Adrenal gland (tissue), 19 donors: ENCODE data around the gene CORO6. TPM values are rescaled to one million over a fixed set of nuclear protein-coding genes. Genes with fewer than 3 reads are reported as not detected.

ENCODE experiments used
- DNase-seq, 7 donors: peaks; one replicate each; pipeline ENCODE4 v3.0.0-alpha.2; 2019 to 2020
- H3K27ac ChIP-seq, 5 donors: fragments of 200-600 bp; sonication (generic) in 4 of 5; 1 replicate in 3 of 5; 2 replicates in 2 of 5; pipeline versions ENCODE4 v1.5.1 to v1.8.0; 2016 to 2020; ENCODE audit warnings: mild to moderate bottlenecking in 1 of 5
- H3K27me3 ChIP-seq: fragments of 200-600 bp; 2 replicates; pipeline ENCODE4 v1.8.0; 2021
- H3K36me3 ChIP-seq, 2 donors: fragments of 200-600 bp; replicated peaks in 1 of 2; 1 replicate in 1 of 2; 2 replicates in 1 of 2; pipeline versions ENCODE4 v1.5.1 to v1.8.0; 2018 to 2022
- H3K4me1 ChIP-seq, 2 donors: fragments of 200-600 bp; replicated peaks in 1 of 2; 1 replicate in 1 of 2; 2 replicates in 1 of 2; pipeline versions ENCODE4 v1.5.1 to v1.8.0; 2018 to 2021
- H3K4me3 ChIP-seq, 4 donors: fragments of 200-600 bp; sonication (generic) in 3 of 4; one replicate each; pipeline ENCODE4 v1.5.1; 2016 to 2018
- H3K9me3 ChIP-seq, 3 donors: fragments of 200-600 bp; sonication (generic) in 1 of 3; replicated peaks in 1 of 3; 1 replicate in 2 of 3; 2 replicates in 1 of 3; pipeline versions ENCODE4 v1.5.1 to v1.8.0; 2016 to 2021
- CTCF ChIP-seq, 6 experiments: fragments of 450-650 bp in 4 of 6; fragments of 200-600 bp in 2 of 6; sonication (generic) in 1 of 6; IDR thresholded peaks; 1 replicate in 5 of 6; 2 replicates in 1 of 6; pipeline versions ENCODE4 v1.5.1 to v1.8.0; 2016 to 2021; ENCODE audit warnings: antibody characterized with exemption in 6 of 6, mild to moderate bottlenecking in 2 of 6, moderate library complexity in 1 of 6
- POLR2A ChIP-seq, 2 donors: fragments of 450-650 bp; IDR thresholded peaks; one replicate each; pipeline ENCODE4 v1.6.1; 2017; ENCODE audit warnings: antibody characterized with exemption in 2 of 2, mild to moderate bottlenecking in 2 of 2, moderate library complexity in 1 of 2
- WGBS, 4 donors: extraction: QIAGEN DNeasy Blood & Tissue Kit in 2 of 4; methylation state at CpG; one replicate each; pipeline versions ENCODE4 v1.1.5 to v1.1.7; 2013 to 2017; 5-methylcytosine and 5-hydroxymethylcytosine counted together
- intact Hi-C, 2 donors: fragments of 100-400 bp; cut with DNase I; formaldehyde crosslinking; loops; one replicate each; pipeline versions ENCODE4 v1.14.1 to v1.15.0; 2022 to 2023
- long read RNA-seq, 10 donors: library from polyadenylated mRNA in 3 of 10; unstranded in 2 of 10; stranded (forward) in 1 of 10; transcript quantifications; one replicate each; pipeline ENCODE4 v2.0.0 and lab custom pipeline, GENCODE V29; 2021 to 2026
- polyA plus RNA-seq, 3 donors: library from polyadenylated mRNA; stranded (reverse); fragments of 200-250 nt in 2 of 3; fragments of 350-450 nt in 1 of 3; fragmentation: Illumina TruSeq in 1 of 3; extraction: RNeasy Lipid Tissue Mini Kit (QIAGEN cat#74804) in 1 of 3; gene quantifications; one replicate each; pipeline ENCODE4 v1.2.3, GENCODE V29; 2013 to 2014
- total RNA-seq, 9 donors: library from RNA; depleted of rRNA in 4 of 9; stranded (reverse); fragments of >200 nt in 4 of 9; fragments of 120-200 nt in 1 of 9; fragmentation: NEBNext Ultra II Directional in 1 of 9; extraction: Animal tissue kit (Norgen Biotek cat#: 25700) in 1 of 9; gene quantifications; one replicate each; pipeline versions ENCODE4 v1.1.0 to v1.2.4, GENCODE V29; 2013 to 2023
- donor health status: healthy with polysubstance abuse.
- donor health status: Bipolar disorder and iron deficiency.
- donor health status: DM: yes; HTN: yes; CAD: no.
- donor health status: DM: no; HTN: no; CAD: no.
- donor health status: DM: no; HTN: no; CAD: no.
- donor health status: DM: yes; HTN: yes; CAD: no.

The CORO6 gene
- total RNA-seq (10 to 100 TPM in 1 of 9 donors, 1 to 10 TPM in 8; 1.1 to 14.8 (median 5.5) TPM), polyA plus RNA-seq (10 to 100 TPM in 2 of 3 donors, under 1 TPM in 1; 0.44 to 34.0 (median 25.5) TPM)
- long read RNA-seq, donor 1, partial matches to known transcripts = 0 of 1 reads
- long read RNA-seq, donor 1, other reads (novel, unspliced or antisense) = 0 of 1 reads
- long read RNA-seq, donor 2 = 0 reads
- long read RNA-seq, donor 3 = 0 reads
- long read RNA-seq, donor 4 = 0 reads
- long read RNA-seq, donor 5, partial matches to known transcripts = 3 of 19 reads
- long read RNA-seq, donor 5, other reads (novel, unspliced or antisense) = 13 of 19 reads
- long read RNA-seq, donor 6, partial matches to known transcripts = 0 of 1 reads
- long read RNA-seq, donor 6, other reads (novel, unspliced or antisense) = 1 of 1 reads
- long read RNA-seq, donor 7 = 0 reads
- long read RNA-seq, donor 8 = 0 reads
- long read RNA-seq, donor 9, partial matches to known transcripts = 0 of 1 reads
- long read RNA-seq, donor 9, other reads (novel, unspliced or antisense) = 0 of 1 reads
- long read RNA-seq, donor 10 = 0 reads

GRCh38 chr17:29622337-29623282, at the start of gene CORO6:
Gene CORO6 (minus strand): TSS chr17:29622912. CDS start chr17:29621421, 1,491 bp downstream.
- TF ChIP-seq POLR2A (IDR thresholded peaks at IDR 0.05) (no peak), CTCF (IDR thresholded peaks at IDR 0.05) (no peak)
- Histone ChIP-seq H3K4me1 (peaks cover 4 to 18% of the 10 kb centered on the region in 2 donors), H3K27me3 (no peaks in the 10 kb centered on the region), H3K9me3 (no peaks in the 10 kb centered on the region), H3K27ac (no peak within 1 kb of the TSS), H3K4me3 (peak within 1 kb of the TSS; percentile 18 to 67 (median 34)), H3K36me3 (no peaks in the 10 kb centered on the region)
- intact Hi-C loops = loop anchor here in 1 of 2 donors (10.0 kb wide), 2 partner anchors 62 to 152 kb away; no protein-coding TSS in a partner anchor
- 2 to 29% (median 5%) methylated on average over 12 to 77 of the region's 77 CpGs for WGBS, 4 donors
- DNase-seq = peak in 6 of 7 donors; percentile 30 to 62 (median 50)

- no peak overlapping the region for H3K4me3 ChIP-seq
- H3K4me1 ChIP-seq = peaks cover 0 to 1% of the 10 kb centered on the region in 2 donors
- peaks cover 0 to 32% of the 10 kb centered on the region in 2 donors for H3K36me3 ChIP-seq
- intact Hi-C loops = no loop called here
- H3K9me3 ChIP-seq = no peaks in the 10 kb centered on the region
- TF ChIP-seq POLR2A (IDR thresholded peaks at IDR 0.05) (no peak), CTCF (IDR thresholded peaks at IDR 0.05) (no peak)
- no peak for DNase-seq
- no peaks in the 10 kb centered on the region for H3K27me3 ChIP-seq
- no peak overlapping the region for H3K27ac ChIP-seq
- 92 to 98% (median 95%) methylated on average over 5 of the region's 5 CpGs for WGBS, 4 donors
These were observed 48.9 kb upstream of the CORO6 start for GRCh38 chr17:29671661-29672060.

- intact Hi-C loops = no loop called here
- Histone ChIP-seq H3K27ac (no peak overlapping the region), H3K9me3 (no peaks in the 10 kb centered on the region), H3K36me3 (peaks cover 0 to 32% of the 10 kb centered on the region in 2 donors), H3K4me3 (no peak overlapping the region), H3K4me1 (peaks cover 0 to 11% of the 10 kb centered on the region in 2 donors), H3K27me3 (no peaks in the 10 kb centered on the region)
- TF ChIP-seq CTCF (IDR thresholded peaks at IDR 0.05) (no peak), POLR2A (IDR thresholded peaks at IDR 0.05) (no peak)
- DNase-seq = no peak
These were observed 46.6 kb upstream of the CORO6 start for GRCh38 chr17:29669266-29669665.

GRCh38 chr17:29667969-29668368, 45.3 kb upstream of the CORO6 start:
- Histone ChIP-seq H3K27ac (no peak overlapping the region), H3K27me3 (no peaks in the 10 kb centered on the region), H3K9me3 (no peaks in the 10 kb centered on the region), H3K36me3 (peaks cover 0 to 32% of the 10 kb centered on the region in 2 donors), H3K4me3 (no peak overlapping the region), H3K4me1 (peaks cover 0 to 14% of the 10 kb centered on the region in 2 donors)
- TF ChIP-seq CTCF (IDR thresholded peaks at IDR 0.05) (no peak), POLR2A (IDR thresholded peaks at IDR 0.05) (no peak)
- intact Hi-C loops = no loop called here
- DNase-seq = no peak
